Measurements from ENCODE around the gene NR5A2.

Gene NR5A2

GRCh38 chr1:200099040-200099439, 71.5 kb downstream of the NR5A2 start:
- TF ChIP-seq TAF1 (IDR thresholded peaks at IDR 0.05; ENCODE audit: borderline replicate concordance, insufficient read depth, low read length) (no peak), REST (IDR thresholded peaks at IDR 0.05; ENCODE audit: insufficient read depth in 1 of 2, low read depth in 2 of 2, low read length in 2 of 2) (no peak), POLR2AphosphoS5 (IDR thresholded peaks at IDR 0.05; ENCODE audit: low read depth, low read length) (no peak), SIN3A (IDR thresholded peaks at IDR 0.05; ENCODE audit: borderline replicate concordance, insufficient read depth, low read length) (no peak), FOXP2 (optimal IDR thresholded peaks at IDR 0.05; ENCODE audit: borderline replicate concordance, extremely low read depth, extremely low read length, insufficient read depth) (no peak)

DNA sequence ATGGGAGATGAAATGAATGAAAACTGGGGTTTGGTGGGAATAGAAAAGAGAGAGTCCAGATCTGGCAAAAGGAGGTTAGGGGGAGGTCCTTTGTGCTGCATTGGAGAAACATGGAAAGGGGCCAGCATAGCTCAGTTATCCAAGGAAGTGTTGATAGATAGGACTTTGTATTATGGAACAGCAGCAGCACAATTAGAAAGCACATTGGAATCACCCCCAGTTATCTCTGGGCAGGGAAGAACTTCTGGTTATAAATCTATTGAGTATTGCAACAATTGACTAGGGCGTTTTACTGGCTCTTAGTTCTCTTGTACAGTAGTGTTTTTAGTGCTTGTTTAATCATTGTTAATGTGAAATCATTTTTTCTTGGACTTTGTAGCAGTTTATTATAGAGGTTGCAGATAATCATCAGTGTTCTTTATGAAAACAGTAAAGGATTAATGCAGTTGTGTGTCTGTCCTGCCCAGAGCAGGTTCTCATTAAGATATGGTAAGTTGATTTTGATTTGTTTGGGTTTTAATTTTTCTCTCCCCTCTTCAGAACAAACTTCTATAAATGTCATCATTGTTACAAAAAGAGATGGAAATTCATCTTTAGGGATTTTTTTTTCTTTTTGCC, 76.6 kb downstream of the NR5A2 start:
- no peak for TF ChIP-seq FOXP2 (optimal IDR thresholded peaks at IDR 0.05; ENCODE audit: borderline replicate concordance, extremely low read depth, extremely low read length, insufficient read depth)
- no peak for TF ChIP-seq TAF1 (IDR thresholded peaks at IDR 0.05; ENCODE audit: borderline replicate concordance, insufficient read depth, low read length)
- no peak for TF ChIP-seq POLR2AphosphoS5 (IDR thresholded peaks at IDR 0.05; ENCODE audit: low read depth, low read length)
- TF ChIP-seq REST (IDR thresholded peaks at IDR 0.05; ENCODE audit: insufficient read depth in 1 of 2, low read depth in 2 of 2, low read length in 2 of 2): no peak
- TF ChIP-seq SIN3A (IDR thresholded peaks at IDR 0.05; ENCODE audit: borderline replicate concordance, insufficient read depth, low read length): no peak

- TF ChIP-seq TAF1 (IDR thresholded peaks at IDR 0.05; ENCODE audit: borderline replicate concordance, insufficient read depth, low read length): no peak
- no peak for TF ChIP-seq FOXP2 (optimal IDR thresholded peaks at IDR 0.05; ENCODE audit: borderline replicate concordance, extremely low read depth, extremely low read length, insufficient read depth)
- TF ChIP-seq SIN3A (IDR thresholded peaks at IDR 0.05; ENCODE audit: borderline replicate concordance, insufficient read depth, low read length): no peak
Observed at GRCh38 chr1:200107004-200107470, 79.5 kb downstream of the NR5A2 start.

- no peak for TF ChIP-seq POLR2AphosphoS5 (IDR thresholded peaks at IDR 0.05; ENCODE audit: low read depth, low read length)
- no peak for TF ChIP-seq TAF1 (IDR thresholded peaks at IDR 0.05; ENCODE audit: borderline replicate concordance, insufficient read depth, low read length)
- no peak for TF ChIP-seq SIN3A (IDR thresholded peaks at IDR 0.05; ENCODE audit: borderline replicate concordance, insufficient read depth, low read length)
- no peak for TF ChIP-seq FOXP2 (optimal IDR thresholded peaks at IDR 0.05; ENCODE audit: borderline replicate concordance, extremely low read depth, extremely low read length, insufficient read depth)
Observed at GRCh38 chr1:200108659-200109058, 81.1 kb downstream of the NR5A2 start.

DNA sequence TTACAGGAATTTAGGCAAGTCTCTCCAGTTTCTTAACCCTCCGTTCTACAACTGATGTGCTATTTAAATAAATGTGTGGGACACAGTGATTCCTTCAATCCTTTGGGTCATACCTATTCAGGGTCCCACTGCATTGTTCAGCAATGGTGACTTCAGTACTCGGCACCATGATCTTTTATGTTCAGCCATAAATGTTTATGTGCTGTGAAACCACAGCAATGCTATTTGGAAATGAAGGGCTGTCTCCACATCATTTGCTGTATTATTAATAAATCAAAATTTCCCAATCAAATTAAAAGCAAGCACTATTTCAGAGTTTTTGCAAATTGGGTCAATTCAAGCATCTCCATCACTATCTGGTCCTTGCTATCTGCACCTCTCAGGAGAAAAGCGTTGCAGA, 84.8 kb downstream of the NR5A2 start:
- no peak for TF ChIP-seq TAF1 (IDR thresholded peaks at IDR 0.05; ENCODE audit: borderline replicate concordance, insufficient read depth, low read length)
- TF ChIP-seq FOXP2 (optimal IDR thresholded peaks at IDR 0.05; ENCODE audit: borderline replicate concordance, extremely low read depth, extremely low read length, insufficient read depth): no peak
- TF ChIP-seq SIN3A (IDR thresholded peaks at IDR 0.05; ENCODE audit: borderline replicate concordance, insufficient read depth, low read length): no peak
- TF ChIP-seq POLR2AphosphoS5 (IDR thresholded peaks at IDR 0.05; ENCODE audit: low read depth, low read length): no peak
- TF ChIP-seq REST (IDR thresholded peaks at IDR 0.05; ENCODE audit: insufficient read depth in 1 of 2, low read depth in 2 of 2, low read length in 2 of 2): no peak

- TF ChIP-seq POLR2AphosphoS5 (IDR thresholded peaks at IDR 0.05; ENCODE audit: low read depth, low read length) (no peak), SIN3A (IDR thresholded peaks at IDR 0.05; ENCODE audit: borderline replicate concordance, insufficient read depth, low read length) (no peak), TAF1 (IDR thresholded peaks at IDR 0.05; ENCODE audit: borderline replicate concordance, insufficient read depth, low read length) (no peak), REST (IDR thresholded peaks at IDR 0.05; ENCODE audit: insufficient read depth in 1 of 2, low read depth in 2 of 2, low read length in 2 of 2) (no peak), FOXP2 (optimal IDR thresholded peaks at IDR 0.05; ENCODE audit: borderline replicate concordance, extremely low read depth, extremely low read length, insufficient read depth) (no peak)
Observed at GRCh38 chr1:200115532-200115931, 88.0 kb downstream of the NR5A2 start.

Measured in PFSK-1 (cell line).